Motor neuron (in vitro differentiated cells): Measurements from ENCODE around the gene CNOT4. TPM values are rescaled to one million over a fixed set of nuclear protein-coding genes. Genes with fewer than 3 reads are reported as not detected.

Source experiments
- ATAC-seq, 8 experiments: fragments of 200-7000 bp; cut with Tn5 transposase; replicated peaks in 6 of 8; 2 replicates each; pipeline ENCODE4 v1.8.0; 2021; ENCODE audit warnings: mild to moderate bottlenecking in 8 of 8, moderate library complexity in 8 of 8
- H3K27ac ChIP-seq, 2 donors: fragments of 250-450 bp; sonication (Bioruptor Pico); 2 replicates each; pipeline ENCODE4 v1.9.0; 2021; ENCODE audit warnings: antibody characterized with exemption in 2 of 2, mild to moderate bottlenecking in 2 of 2, moderate library complexity in 1 of 2
- H3K4me1 ChIP-seq, 2 donors: fragments of 250-450 bp; sonication (Bioruptor Pico); replicated peaks in 1 of 2; 2 replicates each; pipeline ENCODE4 v1.6.1; 2021; ENCODE audit warnings: antibody characterized with exemption in 2 of 2, mild to moderate bottlenecking in 2 of 2, moderate library complexity in 1 of 2
- H3K4me3 ChIP-seq, 5 donors: fragments of 250-450 bp; sonication (Bioruptor Pico); 2 replicates each; pipeline ENCODE4 v1.9.0; 2021; ENCODE audit warnings: antibody characterized with exemption in 5 of 5, mild to moderate bottlenecking in 5 of 5, moderate library complexity in 4 of 5
- WGBS, 10 experiments: fragments of 450-650 bp; shearing (Covaris generic); methylation state at CpG; one replicate each; pipeline ENCODE4 v1.0.0; 2022; 5-methylcytosine and 5-hydroxymethylcytosine counted together
- in situ Hi-C, 9 experiments: fragments of 400-800 bp; cut with MboI; loops; one replicate each; pipeline ENCODE4 v1.15.0; 2021; ENCODE audit warnings: low sequenced_read_pairs in 9 of 9, low pct_unique_long_range_greater_than_20kb in 2 of 9; ENCODE audit not compliant: unreplicated experiment in 9 of 9
- total RNA-seq, 8 experiments: library from RNA; unstranded; fragments of 300-600 nt; gene quantifications; 2 replicates each; pipeline versions ENCODE4 v1.2.3 to v1.2.4, GENCODE V29; 2022

Gene CNOT4, protein sequence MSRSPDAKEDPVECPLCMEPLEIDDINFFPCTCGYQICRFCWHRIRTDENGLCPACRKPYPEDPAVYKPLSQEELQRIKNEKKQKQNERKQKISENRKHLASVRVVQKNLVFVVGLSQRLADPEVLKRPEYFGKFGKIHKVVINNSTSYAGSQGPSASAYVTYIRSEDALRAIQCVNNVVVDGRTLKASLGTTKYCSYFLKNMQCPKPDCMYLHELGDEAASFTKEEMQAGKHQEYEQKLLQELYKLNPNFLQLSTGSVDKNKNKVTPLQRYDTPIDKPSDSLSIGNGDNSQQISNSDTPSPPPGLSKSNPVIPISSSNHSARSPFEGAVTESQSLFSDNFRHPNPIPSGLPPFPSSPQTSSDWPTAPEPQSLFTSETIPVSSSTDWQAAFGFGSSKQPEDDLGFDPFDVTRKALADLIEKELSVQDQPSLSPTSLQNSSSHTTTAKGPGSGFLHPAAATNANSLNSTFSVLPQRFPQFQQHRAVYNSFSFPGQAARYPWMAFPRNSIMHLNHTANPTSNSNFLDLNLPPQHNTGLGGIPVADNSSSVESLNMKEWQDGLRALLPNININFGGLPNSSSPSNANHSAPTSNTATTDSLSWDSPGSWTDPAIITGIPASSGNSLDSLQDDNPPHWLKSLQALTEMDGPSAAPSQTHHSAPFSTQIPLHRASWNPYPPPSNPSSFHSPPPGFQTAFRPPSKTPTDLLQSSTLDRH
- 10 to 100 TPM; 10.5 to 22.6 (median 15.5) TPM for total RNA-seq

DNA sequence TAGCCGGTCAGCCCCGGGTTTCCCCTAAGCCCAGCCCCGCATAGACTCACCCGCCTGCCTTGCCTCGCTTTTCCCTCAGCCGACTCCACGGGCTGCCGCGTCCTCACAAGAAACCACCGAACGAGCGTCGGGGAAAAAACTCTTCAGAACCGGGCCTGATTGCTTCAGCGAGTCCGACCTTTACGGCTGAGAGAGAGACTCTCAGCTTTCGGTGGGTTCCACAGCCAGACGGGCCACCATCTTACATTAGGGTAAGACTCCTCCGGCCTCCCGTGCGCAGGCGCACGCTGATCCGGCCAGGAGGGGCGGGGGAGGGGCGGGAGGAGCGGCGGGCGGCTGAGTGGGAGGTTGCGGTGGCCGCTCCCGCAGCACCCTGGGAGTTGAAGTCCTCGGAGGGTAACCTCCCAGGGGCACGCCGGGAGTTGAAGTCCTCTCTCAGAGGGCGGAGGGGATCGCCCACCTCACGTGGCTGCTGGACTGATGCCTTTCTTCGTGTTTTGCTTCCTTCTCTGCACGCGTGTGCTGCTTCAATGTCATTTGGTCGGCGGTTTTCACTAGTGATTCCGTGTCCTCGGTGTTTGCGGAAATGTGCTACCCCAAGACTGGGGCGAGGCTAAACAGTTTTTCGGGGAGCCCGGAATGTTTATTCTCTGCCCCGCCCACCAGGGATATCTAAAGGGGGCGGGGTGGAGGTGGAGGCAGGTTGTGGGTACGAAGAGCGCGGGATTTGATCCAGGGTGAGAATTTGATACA lies at the start of gene CNOT4:
TSS of gene CNOT4 (minus strand) at position 264 of the 753 bp plus-strand sequence. CDS start 71,771 bp downstream, outside the sequence.
- 0 to 3% (median 0%) methylated on average over 3 to 13 of the region's 55 CpGs; no CpG with 5 or more reads in 7 of the 10 experiments for WGBS, 10 experiments
- Histone ChIP-seq H3K4me1 (peaks cover 3 to 12% of the 10 kb centered on the region in 2 donors), H3K27ac (peak within 1 kb of the TSS; percentile 93), H3K4me3 (peak within 1 kb of the TSS; percentile 70 to 98 (median 79))
- in situ Hi-C loops = no loop called here
- peak; percentile 93 to 99 (median 98) for ATAC-seq

DNA sequence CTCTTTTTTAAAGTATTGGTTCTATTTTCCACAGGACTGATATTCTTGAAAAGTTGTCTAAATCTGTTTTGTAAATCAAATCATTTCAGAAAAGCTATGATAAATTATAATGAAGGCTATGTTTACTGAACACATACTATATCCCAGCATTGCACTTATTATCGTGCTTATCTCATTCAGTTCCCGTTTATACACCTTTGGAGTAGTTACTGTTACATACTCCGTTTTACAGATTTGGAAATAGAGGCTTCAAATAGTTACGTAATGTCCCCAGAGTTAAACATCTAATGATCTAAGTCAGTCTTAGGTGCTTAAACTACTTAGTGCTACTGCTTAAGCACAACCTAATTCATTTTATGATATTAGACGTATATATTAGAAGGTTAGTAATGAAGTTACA lies 49.0 kb upstream of the CNOT4 start:
- peak overlapping the region; percentile 57 to 76 (median 64) for H3K4me3 ChIP-seq
- H3K4me1 ChIP-seq = no peaks in the 10 kb centered on the region
- H3K27ac ChIP-seq = no peak overlapping the region
- in situ Hi-C loops = loop anchor here in 1 of 9 experiments (25.0 kb wide), 1 partner anchor 272 kb away; no protein-coding TSS in a partner anchor
- 52 to 80% (median 70%) methylated on average over 2 to 5 of the region's 5 CpGs; no CpG with 5 or more reads in 1 of the 10 experiments for WGBS, 10 experiments
- no peak for ATAC-seq

DNA sequence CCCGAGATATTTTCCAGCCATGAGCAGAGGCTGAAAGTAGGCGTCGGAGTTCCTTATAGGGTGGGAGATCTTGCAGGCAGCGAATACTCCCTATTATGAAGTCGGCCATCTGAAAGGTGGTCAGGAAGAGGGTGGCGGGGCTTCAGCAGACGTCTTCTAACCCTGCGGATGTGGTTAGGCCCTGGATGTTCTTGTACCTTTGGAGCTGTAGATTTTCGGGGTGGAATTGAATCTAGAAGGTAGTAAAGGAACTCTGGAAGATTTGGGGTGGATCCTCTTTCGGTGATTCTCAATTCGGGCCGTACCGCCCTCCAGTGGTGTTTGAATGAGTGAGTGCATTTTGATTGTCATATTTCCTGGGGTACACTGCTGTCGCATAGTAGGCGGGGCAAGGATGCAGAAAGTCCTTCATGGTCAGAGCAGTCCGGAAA lies 48.5 kb upstream of the CNOT4 start:
- Histone ChIP-seq H3K4me1 (no peaks in the 10 kb centered on the region), H3K27ac (peak overlapping the region; percentile 99 to 100), H3K4me3 (peak overlapping the region; percentile 57 to 76 (median 64))
- 0 to 2% (median 0%) methylated on average over 1 to 14 of the region's 16 CpGs for WGBS, 10 experiments
- ATAC-seq = peak; percentile 52 to 66 (median 58)
- in situ Hi-C loops = loop anchor here in 1 of 9 experiments (25.0 kb wide), 1 partner anchor 271 kb away; no protein-coding TSS in a partner anchor

DNA sequence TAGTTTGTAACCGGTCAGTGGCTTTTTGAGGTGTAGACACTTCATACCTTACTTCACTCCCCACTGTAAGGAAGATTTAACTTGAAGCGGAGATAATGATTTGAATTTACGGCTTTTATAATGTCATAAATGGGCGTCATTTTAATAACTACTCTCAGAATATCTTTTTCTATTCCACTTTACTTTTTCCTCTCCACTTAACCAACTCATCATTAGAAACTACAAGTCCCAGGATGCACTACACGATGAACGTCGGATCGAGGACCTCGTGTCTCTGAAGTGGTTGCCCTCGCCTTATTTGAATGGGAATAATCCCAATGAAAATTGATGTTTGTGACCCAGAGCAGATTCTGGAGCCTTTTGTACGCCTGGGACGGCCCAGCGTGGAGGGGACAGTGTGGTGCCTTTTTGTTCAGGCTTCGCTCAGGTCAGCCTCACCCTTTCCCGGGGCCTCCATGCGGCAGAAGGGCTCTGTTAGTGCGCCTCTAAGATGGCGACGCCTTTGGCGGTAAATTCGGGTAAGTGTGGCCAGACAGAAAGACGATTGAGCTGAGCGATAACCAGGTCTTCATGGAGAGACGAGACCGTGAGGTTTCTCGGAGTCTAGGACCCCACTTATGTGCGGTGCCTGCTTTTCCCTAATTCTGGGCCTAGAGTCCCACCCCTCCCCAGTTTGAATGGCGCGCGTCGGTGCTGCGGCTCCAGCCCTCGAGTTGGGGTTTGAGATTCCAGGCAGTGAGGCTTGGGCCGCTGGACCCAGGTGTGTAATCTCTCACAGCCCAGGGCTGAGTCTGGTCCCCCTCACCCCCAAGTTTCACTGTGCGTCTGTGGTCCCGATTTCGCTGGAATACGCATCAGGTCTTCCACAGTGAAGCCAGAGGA lies 47.8 kb upstream of the CNOT4 start, which contains the start of gene NUP205:
TSS of gene NUP205 (plus strand) at position 463 of the 882 bp plus-strand sequence. CDS start at position 491, 28 bp downstream.
- 1 to 39% (median 8%) methylated on average over 3 to 22 of the region's 38 CpGs; no CpG with 5 or more reads in 2 of the 10 experiments for WGBS, 10 experiments
- peak within 1 kb of the TSS; percentile 57 to 76 (median 64) for H3K4me3 ChIP-seq
- peak within 1 kb of the TSS; percentile 99 to 100 for H3K27ac ChIP-seq
- ATAC-seq = peak; percentile 86 to 94 (median 90)
- in situ Hi-C loops = loop anchor here in 1 of 9 experiments (25.0 kb wide), 1 partner anchor 270 kb away; no protein-coding TSS in a partner anchor
- H3K4me1 ChIP-seq = no peaks in the 10 kb centered on the region

DNA sequence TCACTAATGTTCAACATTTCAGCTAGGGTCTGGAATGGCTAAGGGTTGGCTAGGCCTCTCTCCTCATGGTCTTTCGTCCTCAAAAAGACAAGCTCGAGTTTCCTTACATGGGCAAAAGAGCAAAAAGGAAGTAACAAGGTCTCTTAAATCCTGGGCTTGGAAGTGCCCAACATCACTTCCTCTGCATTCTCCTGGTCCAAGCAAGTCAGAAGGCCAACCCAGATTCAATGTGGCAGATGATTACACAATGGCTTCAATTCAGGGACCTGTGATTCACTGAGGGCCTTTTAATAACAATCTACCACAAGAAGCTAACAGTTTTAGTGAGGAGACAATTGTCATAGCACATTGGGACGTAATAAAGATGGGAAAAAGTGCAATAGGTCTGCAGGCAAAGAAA lies 43.4 kb upstream of the CNOT4 start:
- Histone ChIP-seq H3K27ac (no peak overlapping the region), H3K4me3 (no peak overlapping the region), H3K4me1 (no peaks in the 10 kb centered on the region)
- 30 to 90% (median 78%) methylated on average over 1 to 3 of the region's 3 CpGs; no CpG with 5 or more reads in 2 of the 10 experiments for WGBS, 10 experiments
- in situ Hi-C loops = loop anchor here in 1 of 9 experiments (25.0 kb wide), 1 partner anchor 266 kb away; no protein-coding TSS in a partner anchor
- ATAC-seq = no peak

DNA sequence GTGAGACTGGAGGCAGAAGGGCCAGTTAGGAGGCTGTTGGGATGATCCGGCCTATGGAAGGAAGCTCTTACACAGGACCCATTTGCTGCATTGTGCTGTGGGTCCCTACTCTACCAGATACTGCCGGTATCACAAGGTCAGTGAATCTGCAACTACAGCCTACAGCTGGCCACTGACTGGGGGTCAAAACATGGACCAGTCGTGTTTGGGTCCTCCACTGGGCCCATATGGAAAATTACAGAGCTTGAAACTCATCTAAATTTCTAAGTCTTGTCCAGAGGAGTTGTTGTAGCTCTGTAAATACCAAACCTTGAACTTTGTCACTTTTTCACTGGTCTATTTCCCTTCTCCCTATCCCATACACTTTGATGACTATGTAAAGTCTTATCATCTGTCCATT lies 42.2 kb upstream of the CNOT4 start:
- in situ Hi-C loops = loop anchor here in 1 of 9 experiments (25.0 kb wide), 1 partner anchor 265 kb away; no protein-coding TSS in a partner anchor
- WGBS, 10 experiments = 0 to 100% (median 68%) methylated on average over 1 to 2 of the region's 3 CpGs; no CpG with 5 or more reads in 4 of the 10 experiments
- no peak for ATAC-seq
- no peak overlapping the region for H3K27ac ChIP-seq
- no peaks in the 10 kb centered on the region for H3K4me1 ChIP-seq
- H3K4me3 ChIP-seq = no peak overlapping the region

DNA sequence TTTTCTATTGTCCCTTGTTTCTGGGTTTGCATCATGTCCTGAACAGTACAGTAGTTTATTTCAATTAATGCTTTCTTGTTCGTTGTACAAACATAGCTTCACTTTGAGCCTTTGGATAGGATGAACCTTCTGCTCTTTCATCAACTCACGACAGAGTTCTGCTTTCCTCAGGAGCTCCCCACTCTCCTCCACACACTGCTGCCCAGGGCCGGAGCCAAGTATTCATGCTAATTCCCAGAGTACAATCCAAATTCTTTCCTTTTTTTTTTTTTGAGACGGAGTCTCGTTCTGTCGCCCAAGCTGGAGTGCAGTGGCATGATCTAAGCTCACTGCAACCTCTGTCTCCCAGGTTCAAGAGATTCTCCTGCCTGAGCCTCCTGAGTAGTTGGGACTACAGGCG lies 40.3 kb upstream of the CNOT4 start:
- no peak overlapping the region for H3K27ac ChIP-seq
- WGBS, 10 experiments = 0 to 95% (median 67%) methylated on average over 1 to 7 of the region's 7 CpGs; no CpG with 5 or more reads in 2 of the 10 experiments
- in situ Hi-C loops = loop anchor here in 1 of 9 experiments (25.0 kb wide), 1 partner anchor 263 kb away; no protein-coding TSS in a partner anchor
- H3K4me1 ChIP-seq = no peaks in the 10 kb centered on the region
- H3K4me3 ChIP-seq = no peak overlapping the region
- no peak for ATAC-seq

DNA sequence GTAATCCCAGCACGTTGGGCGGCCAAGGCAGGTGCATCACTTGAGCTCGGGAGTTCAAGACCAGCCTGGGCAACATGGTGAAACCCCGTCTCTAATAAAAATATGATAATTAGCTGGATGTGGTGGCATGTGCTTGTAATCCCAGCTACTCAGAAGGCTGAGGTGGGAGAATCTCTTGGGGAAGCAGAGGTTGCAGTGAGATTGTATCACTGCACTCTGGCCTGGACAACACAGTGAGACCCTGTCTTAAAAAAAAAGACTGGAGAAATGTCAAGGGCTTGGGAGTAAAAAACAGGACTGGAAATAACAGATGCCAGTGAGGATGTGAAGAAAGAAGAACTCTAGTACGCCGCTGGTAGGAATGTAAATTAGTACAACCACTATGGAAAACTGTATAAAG lies 31.1 kb upstream of the CNOT4 start:
- no peaks in the 10 kb centered on the region for H3K4me1 ChIP-seq
- WGBS, 10 experiments = 33 to 100% (median 90%) methylated on average over 2 to 6 of the region's 6 CpGs; no CpG with 5 or more reads in 3 of the 10 experiments
- H3K4me3 ChIP-seq = no peak overlapping the region
- in situ Hi-C loops = no loop called here
- H3K27ac ChIP-seq = no peak overlapping the region
- no peak for ATAC-seq

DNA sequence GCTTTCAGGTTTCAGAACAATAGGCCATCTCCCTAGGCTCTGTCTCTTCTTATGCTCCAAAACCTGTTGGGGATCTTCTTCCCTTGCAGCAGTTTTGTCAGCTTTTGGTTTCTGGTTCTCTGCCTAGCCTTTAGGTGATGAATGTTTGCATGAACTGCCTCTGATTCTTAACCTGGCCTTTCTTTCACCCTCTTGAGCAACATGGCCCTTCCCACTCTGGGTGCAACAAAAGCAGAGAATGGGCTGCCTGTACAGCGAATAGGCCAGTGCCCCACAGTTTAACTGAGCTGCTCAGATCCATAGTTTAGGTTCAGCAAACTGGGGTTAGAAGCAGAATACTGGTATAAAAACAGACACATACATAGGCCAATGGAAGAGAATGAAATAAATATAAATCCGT lies 29.7 kb upstream of the CNOT4 start:
- 11 to 100% (median 82%) methylated on average over 1 to 2 of the region's 2 CpGs; no CpG with 5 or more reads in 1 of the 10 experiments for WGBS, 10 experiments
- no peak overlapping the region for H3K27ac ChIP-seq
- in situ Hi-C loops = no loop called here
- no peak for ATAC-seq
- no peaks in the 10 kb centered on the region for H3K4me1 ChIP-seq
- H3K4me3 ChIP-seq = no peak overlapping the region

DNA sequence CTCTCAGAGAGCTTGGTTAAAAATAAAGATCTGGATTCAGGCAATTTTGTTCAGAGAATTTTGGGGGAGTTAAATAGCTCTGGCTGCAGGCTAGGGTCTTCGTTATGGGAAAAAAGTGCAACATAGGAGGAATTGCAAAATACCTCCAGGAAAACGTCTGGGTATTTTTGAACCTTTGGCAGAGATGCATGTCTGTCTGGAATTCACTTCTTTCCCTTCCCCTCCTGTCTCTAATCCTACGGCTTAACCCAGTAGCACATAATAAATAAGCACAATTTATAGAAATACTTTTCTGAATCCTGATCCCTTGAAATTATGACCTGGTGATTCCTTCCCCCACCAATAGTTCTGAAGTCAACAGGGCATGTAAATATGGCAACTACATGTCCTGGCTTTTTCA lies 28.5 kb upstream of the CNOT4 start:
- Histone ChIP-seq H3K27ac (no peak overlapping the region), H3K4me1 (no peaks in the 10 kb centered on the region), H3K4me3 (no peak overlapping the region)
- no peak for ATAC-seq
- WGBS, 10 experiments = 0 to 75% (median 56%) methylated on average over 1 to 3 of the region's 3 CpGs; no CpG with 5 or more reads in 1 of the 10 experiments
- in situ Hi-C loops = no loop called here

DNA sequence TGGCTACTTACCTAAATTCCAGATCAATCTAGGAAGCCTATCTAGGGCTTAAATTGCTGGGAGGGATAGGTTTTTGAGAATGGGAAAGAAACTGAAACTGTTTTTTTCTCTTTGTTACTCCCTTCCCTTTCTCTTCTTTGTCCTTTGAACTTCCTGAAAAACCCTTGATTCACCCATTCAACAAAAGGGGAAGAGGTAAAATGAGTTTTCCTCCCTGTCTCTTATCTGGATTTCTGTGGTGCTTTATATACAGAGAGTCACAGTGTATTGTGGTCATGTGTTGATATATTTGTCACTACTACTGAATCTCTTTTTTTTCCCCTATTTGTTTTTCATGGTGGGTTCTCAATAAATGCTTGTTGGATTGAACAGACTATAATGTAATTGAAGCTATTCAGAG lies 28.0 kb upstream of the CNOT4 start:
- no peak overlapping the region for H3K4me3 ChIP-seq
- H3K27ac ChIP-seq = no peak overlapping the region
- no peaks in the 10 kb centered on the region for H3K4me1 ChIP-seq
- ATAC-seq = no peak
- in situ Hi-C loops = no loop called here
